ENCODE data around the gene ZNF565. TPM values are rescaled to one million over a fixed set of nuclear protein-coding genes. Genes with fewer than 3 reads are reported as not detected.
A peak's percentile ranks its signal among the peaks of the same experiment; 100 is the strongest.

The ZNF565 gene
- total and polyA plus RNA-seq, 8 donors = 0.45 to 16.3 (median 2.3) TPM

DNA sequence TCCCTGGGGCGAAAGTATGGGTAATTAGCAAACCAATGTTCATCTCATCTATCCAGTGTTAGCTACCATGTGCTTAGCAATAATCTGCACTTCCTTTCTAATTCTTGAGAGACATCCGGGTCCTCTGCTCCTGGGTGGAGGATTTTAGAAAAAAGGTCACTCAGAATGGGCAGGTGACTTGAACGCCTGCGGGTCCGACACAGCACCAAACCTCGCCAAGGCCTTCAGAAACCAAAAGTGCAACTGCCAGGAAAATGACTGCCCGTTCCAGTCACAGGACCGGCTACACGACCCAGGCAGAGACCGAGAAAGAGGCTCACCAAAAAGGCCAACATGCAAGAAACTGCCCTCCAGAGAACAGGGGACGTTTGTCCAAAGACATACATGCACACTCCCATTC, 40.4 kb upstream of the ZNF565 start:
- Histone ChIP-seq H3K36me3 (peaks cover 0 to 8% (median 2%) of the 10 kb centered on the region in 4 donors), H3K27me3 (no peaks in the 10 kb centered on the region), H3K27ac (no peak overlapping the region), H3K4me3 (no peak overlapping the region), H3K4me1 (peaks cover 0 to 6% (median 0%) of the 10 kb centered on the region in 4 donors), H3K9me3 (peaks cover 0 to 86% (median 47%) of the 10 kb centered on the region in 4 donors)
- no peak for DNase-seq
- WGBS, 5 donors = 85 to 96% (median 91%) methylated on average over 11 of the region's 11 CpGs
- TF ChIP-seq POLR2A (IDR thresholded peaks at IDR 0.05) (no peak), EP300 (IDR thresholded peaks at IDR 0.05) (no peak), POLR2AphosphoS5 (IDR thresholded peaks at IDR 0.05) (no peak)
- TF ChIP-seq, protein P1, sequence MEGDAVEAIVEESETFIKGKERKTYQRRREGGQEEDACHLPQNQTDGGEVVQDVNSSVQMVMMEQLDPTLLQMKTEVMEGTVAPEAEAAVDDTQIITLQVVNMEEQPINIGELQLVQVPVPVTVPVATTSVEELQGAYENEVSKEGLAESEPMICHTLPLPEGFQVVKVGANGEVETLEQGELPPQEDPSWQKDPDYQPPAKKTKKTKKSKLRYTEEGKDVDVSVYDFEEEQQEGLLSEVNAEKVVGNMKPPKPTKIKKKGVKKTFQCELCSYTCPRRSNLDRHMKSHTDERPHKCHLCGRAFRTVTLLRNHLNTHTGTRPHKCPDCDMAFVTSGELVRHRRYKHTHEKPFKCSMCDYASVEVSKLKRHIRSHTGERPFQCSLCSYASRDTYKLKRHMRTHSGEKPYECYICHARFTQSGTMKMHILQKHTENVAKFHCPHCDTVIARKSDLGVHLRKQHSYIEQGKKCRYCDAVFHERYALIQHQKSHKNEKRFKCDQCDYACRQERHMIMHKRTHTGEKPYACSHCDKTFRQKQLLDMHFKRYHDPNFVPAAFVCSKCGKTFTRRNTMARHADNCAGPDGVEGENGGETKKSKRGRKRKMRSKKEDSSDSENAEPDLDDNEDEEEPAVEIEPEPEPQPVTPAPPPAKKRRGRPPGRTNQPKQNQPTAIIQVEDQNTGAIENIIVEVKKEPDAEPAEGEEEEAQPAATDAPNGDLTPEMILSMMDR (IDR thresholded peaks at IDR 0.05) = no peak
- intact Hi-C loops (cut with DNase I; ENCODE audit: low total_unique reads) = no loop called here

- 70 to 87% (median 71%) methylated on average over 1 of the region's 1 CpG for WGBS, 5 donors
- no peak for TF ChIP-seq POLR2AphosphoS5 (IDR thresholded peaks at IDR 0.05)
- no peak for TF ChIP-seq POLR2A (IDR thresholded peaks at IDR 0.05)
- TF ChIP-seq EP300 (IDR thresholded peaks at IDR 0.05) = no peak
- TF ChIP-seq, protein P1 (IDR thresholded peaks at IDR 0.05) = no peak
- no peaks in the 10 kb centered on the region for H3K27me3 ChIP-seq
- DNase-seq = no peak
- peaks cover 0 to 8% (median 2%) of the 10 kb centered on the region in 4 donors for H3K36me3 ChIP-seq
- H3K4me1 ChIP-seq = no peaks in the 10 kb centered on the region
- no peak overlapping the region for H3K27ac ChIP-seq
- H3K4me3 ChIP-seq = no peak overlapping the region
- intact Hi-C loops (cut with DNase I; ENCODE audit: low total_unique reads) = no loop called here
- peaks cover 0 to 71% (median 40%) of the 10 kb centered on the region in 4 donors for H3K9me3 ChIP-seq
These were observed 37.6 kb upstream of the ZNF565 start for GRCh38 chr19:36252047-36252446.

DNA sequence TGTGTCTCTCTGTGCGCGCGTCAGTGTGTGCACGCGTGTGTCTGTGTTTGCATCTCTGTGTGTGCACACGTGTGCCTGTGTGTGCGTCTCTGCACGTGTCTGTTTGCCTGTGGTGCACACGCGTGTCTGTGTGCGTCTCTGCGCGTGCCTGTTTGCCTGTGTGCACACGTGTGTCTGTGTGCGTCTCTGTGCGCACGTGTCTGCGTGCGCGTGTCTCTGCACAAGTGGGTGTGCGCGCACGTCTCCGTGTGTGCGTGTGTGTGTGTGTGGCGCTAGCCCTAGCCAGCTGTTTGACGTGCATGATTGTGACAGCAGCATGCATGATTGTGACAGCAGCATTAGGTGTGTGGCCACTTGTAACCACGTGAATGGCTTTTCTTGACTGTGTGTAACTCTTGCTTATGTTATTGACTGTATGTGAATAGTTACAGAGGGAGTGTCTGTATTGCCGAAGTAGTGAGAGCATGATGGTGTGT, 31.6 kb upstream of the ZNF565 start:
- Histone ChIP-seq H3K27ac (no peak overlapping the region), H3K4me1 (peaks cover 0 to 20% (median 7%) of the 10 kb centered on the region in 4 donors), H3K36me3 (no peaks in the 10 kb centered on the region), H3K4me3 (peak overlapping the region; percentile 33 to 37 (median 34)), H3K9me3 (peaks cover 3 to 68% (median 42%) of the 10 kb centered on the region in 4 donors), H3K27me3 (peaks cover 0 to 9% (median 5%) of the 10 kb centered on the region in 3 donors)
- no peak for TF ChIP-seq POLR2A (IDR thresholded peaks at IDR 0.05)
- no peak for TF ChIP-seq POLR2AphosphoS5 (IDR thresholded peaks at IDR 0.05)
- TF ChIP-seq EP300 (IDR thresholded peaks at IDR 0.05) = no peak
- TF ChIP-seq, protein P1 (IDR thresholded peaks at IDR 0.05) = no peak
- intact Hi-C loops (cut with DNase I; ENCODE audit: low total_unique reads) = no loop called here
- DNase-seq = peak in 1 of 2 donors; percentile 36
- 27 to 34% (median 28%) methylated on average over 29 of the region's 29 CpGs for WGBS, 5 donors

- Histone ChIP-seq H3K27me3 (peaks cover 0 to 9% (median 5%) of the 10 kb centered on the region in 3 donors), H3K4me3 (peak overlapping the region; percentile 33 to 37 (median 34)), H3K9me3 (peaks cover 5 to 72% (median 44%) of the 10 kb centered on the region in 4 donors), H3K27ac (no peak overlapping the region), H3K4me1 (peaks cover 0 to 20% (median 7%) of the 10 kb centered on the region in 4 donors), H3K36me3 (no peaks in the 10 kb centered on the region)
- WGBS, 5 donors = 5 to 9% (median 7%) methylated on average over 23 to 63 of the region's 63 CpGs
- intact Hi-C loops (cut with DNase I; ENCODE audit: low total_unique reads) = no loop called here
- no peak for TF ChIP-seq POLR2A (IDR thresholded peaks at IDR 0.05)
- TF ChIP-seq EP300 (IDR thresholded peaks at IDR 0.05) = no peak
- TF ChIP-seq POLR2AphosphoS5 (IDR thresholded peaks at IDR 0.05) = no peak
- TF ChIP-seq, protein P1 (IDR thresholded peaks at IDR 0.05) = no peak
- DNase-seq = peak in 1 of 2 donors; percentile 70
These were observed 30.9 kb upstream of the ZNF565 start for GRCh38 chr19:36245210-36246005.

Data from stomach (tissue), 9 donors.